Adrenal gland (tissue), 12 donors: ENCODE results near the gene VEZT. TPM values are rescaled to one million over a fixed set of nuclear protein-coding genes. Genes with fewer than 3 reads are reported as not detected.

ENCODE experiments used
- DNase-seq, 7 donors: peaks; one replicate each; pipeline ENCODE4 v3.0.0-alpha.2; 2019 to 2020
- H3K27ac ChIP-seq, 5 donors: fragments of 200-600 bp; sonication (generic) in 4 of 5; 1 replicate in 3 of 5; 2 replicates in 2 of 5; pipeline versions ENCODE4 v1.5.1 to v1.8.0; 2016 to 2020; ENCODE audit warnings: mild to moderate bottlenecking in 1 of 5
- H3K27me3 ChIP-seq: fragments of 200-600 bp; 2 replicates; pipeline ENCODE4 v1.8.0; 2021
- H3K36me3 ChIP-seq, 2 donors: fragments of 200-600 bp; replicated peaks in 1 of 2; 1 replicate in 1 of 2; 2 replicates in 1 of 2; pipeline versions ENCODE4 v1.5.1 to v1.8.0; 2018 to 2022
- H3K4me1 ChIP-seq, 2 donors: fragments of 200-600 bp; replicated peaks in 1 of 2; 1 replicate in 1 of 2; 2 replicates in 1 of 2; pipeline versions ENCODE4 v1.5.1 to v1.8.0; 2018 to 2021
- H3K4me3 ChIP-seq, 4 donors: fragments of 200-600 bp; sonication (generic) in 3 of 4; one replicate each; pipeline ENCODE4 v1.5.1; 2016 to 2018
- H3K9me3 ChIP-seq, 3 donors: fragments of 200-600 bp; sonication (generic) in 1 of 3; replicated peaks in 1 of 3; 1 replicate in 2 of 3; 2 replicates in 1 of 3; pipeline versions ENCODE4 v1.5.1 to v1.8.0; 2016 to 2021
- POLR2A ChIP-seq, 2 donors: fragments of 450-650 bp; IDR thresholded peaks; one replicate each; pipeline ENCODE4 v1.6.1; 2017; ENCODE audit warnings: antibody characterized with exemption in 2 of 2, mild to moderate bottlenecking in 2 of 2, moderate library complexity in 1 of 2
- WGBS, 4 donors: extraction: QIAGEN DNeasy Blood & Tissue Kit in 2 of 4; methylation state at CpG; one replicate each; pipeline versions ENCODE4 v1.1.5 to v1.1.7; 2013 to 2017; 5-methylcytosine and 5-hydroxymethylcytosine counted together
- intact Hi-C, 2 donors: fragments of 100-400 bp; cut with DNase I; formaldehyde crosslinking; loops; one replicate each; pipeline versions ENCODE4 v1.14.1 to v1.15.0; 2022 to 2023
- polyA plus RNA-seq, 3 donors: library from polyadenylated mRNA; stranded (reverse); fragments of 200-250 nt in 2 of 3; fragments of 350-450 nt in 1 of 3; fragmentation: Illumina TruSeq in 1 of 3; extraction: RNeasy Lipid Tissue Mini Kit (QIAGEN cat#74804) in 1 of 3; gene quantifications; one replicate each; pipeline ENCODE4 v1.2.3, GENCODE V29; 2013 to 2014
- total RNA-seq, 9 donors: library from RNA; depleted of rRNA in 4 of 9; stranded (reverse); fragments of >200 nt in 4 of 9; fragments of 120-200 nt in 1 of 9; fragmentation: NEBNext Ultra II Directional in 1 of 9; extraction: Animal tissue kit (Norgen Biotek cat#: 25700) in 1 of 9; gene quantifications; one replicate each; pipeline versions ENCODE4 v1.1.0 to v1.2.4, GENCODE V29; 2013 to 2023
- TF ChIP-seq, protein P1 (sequence below), 6 experiments: fragments of 450-650 bp in 4 of 6; fragments of 200-600 bp in 2 of 6; sonication (generic) in 1 of 6; IDR thresholded peaks; 1 replicate in 5 of 6; 2 replicates in 1 of 6; pipeline versions ENCODE4 v1.5.1 to v1.8.0; 2016 to 2021; ENCODE audit warnings: antibody characterized with exemption in 6 of 6, mild to moderate bottlenecking in 2 of 6, moderate library complexity in 1 of 6
- donor health status: healthy with polysubstance abuse.
- donor health status: Bipolar disorder and iron deficiency.
- donor health status: DM: yes; HTN: yes; CAD: no.
- donor health status: DM: no; HTN: no; CAD: no.
- donor health status: DM: no; HTN: no; CAD: no.
- donor health status: DM: yes; HTN: yes; CAD: no.

The VEZT gene
- total and polyA plus RNA-seq, 12 donors, result 34.8 to 189 (median 88.3) TPM

DNA sequence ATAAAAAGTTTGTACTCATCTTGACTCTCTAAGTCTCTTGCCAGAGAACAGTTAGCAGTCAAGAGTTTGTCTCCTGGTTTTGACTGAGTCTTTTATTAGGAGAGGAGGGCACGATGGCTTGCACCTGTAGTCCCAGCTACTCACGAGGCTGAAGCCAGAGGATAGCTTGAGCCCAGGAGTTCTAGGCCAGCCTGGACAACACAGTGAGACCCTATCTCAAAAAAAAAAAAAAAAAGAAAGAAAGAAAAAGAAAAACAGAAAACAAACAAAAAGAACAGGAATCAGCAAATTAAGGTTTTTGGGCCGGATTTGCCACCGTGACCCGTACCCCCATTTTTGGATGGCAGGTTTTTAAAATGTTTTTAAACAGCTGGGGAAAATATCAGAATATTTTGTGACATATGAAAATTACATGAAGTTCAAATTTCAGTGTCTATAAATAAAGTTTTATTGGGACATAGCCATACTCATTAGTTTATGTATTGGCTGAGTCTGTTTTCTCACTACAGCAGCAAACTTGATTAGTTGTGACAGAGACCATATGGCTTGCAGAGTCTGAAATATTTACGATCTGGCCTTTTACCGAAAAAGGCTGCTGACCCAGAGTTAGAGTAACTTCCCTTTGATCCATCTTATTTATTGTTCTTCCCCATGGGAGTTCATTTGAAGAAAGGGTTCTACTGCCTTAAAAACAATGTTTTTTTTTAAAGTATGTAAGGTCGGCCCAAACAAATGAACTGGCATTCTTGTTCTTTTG is 31.2 kb downstream of the VEZT start:
- Histone ChIP-seq H3K36me3 (peaks cover 0 to 20% of the 10 kb centered on the region in 2 donors), H3K9me3 (no peaks in the 10 kb centered on the region), H3K4me1 (peaks cover 0 to 37% of the 10 kb centered on the region in 2 donors), H3K27ac (no peak overlapping the region), H3K4me3 (no peak overlapping the region), H3K27me3 (no peaks in the 10 kb centered on the region)
- no peak for DNase-seq
- TF ChIP-seq POLR2A (IDR thresholded peaks at IDR 0.05), result no peak
- TF ChIP-seq, protein P1, sequence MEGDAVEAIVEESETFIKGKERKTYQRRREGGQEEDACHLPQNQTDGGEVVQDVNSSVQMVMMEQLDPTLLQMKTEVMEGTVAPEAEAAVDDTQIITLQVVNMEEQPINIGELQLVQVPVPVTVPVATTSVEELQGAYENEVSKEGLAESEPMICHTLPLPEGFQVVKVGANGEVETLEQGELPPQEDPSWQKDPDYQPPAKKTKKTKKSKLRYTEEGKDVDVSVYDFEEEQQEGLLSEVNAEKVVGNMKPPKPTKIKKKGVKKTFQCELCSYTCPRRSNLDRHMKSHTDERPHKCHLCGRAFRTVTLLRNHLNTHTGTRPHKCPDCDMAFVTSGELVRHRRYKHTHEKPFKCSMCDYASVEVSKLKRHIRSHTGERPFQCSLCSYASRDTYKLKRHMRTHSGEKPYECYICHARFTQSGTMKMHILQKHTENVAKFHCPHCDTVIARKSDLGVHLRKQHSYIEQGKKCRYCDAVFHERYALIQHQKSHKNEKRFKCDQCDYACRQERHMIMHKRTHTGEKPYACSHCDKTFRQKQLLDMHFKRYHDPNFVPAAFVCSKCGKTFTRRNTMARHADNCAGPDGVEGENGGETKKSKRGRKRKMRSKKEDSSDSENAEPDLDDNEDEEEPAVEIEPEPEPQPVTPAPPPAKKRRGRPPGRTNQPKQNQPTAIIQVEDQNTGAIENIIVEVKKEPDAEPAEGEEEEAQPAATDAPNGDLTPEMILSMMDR (IDR thresholded peaks at IDR 0.05), result no peak
- intact Hi-C loops, result no loop called here
- WGBS, 4 donors, result 76 to 86% (median 83%) methylated on average over 8 of the region's 8 CpGs

GRCh38 chr12:95253386-95253785 is 35.8 kb downstream of the VEZT start:
- no peak for DNase-seq
- TF ChIP-seq POLR2A (IDR thresholded peaks at IDR 0.05), result no peak
- TF ChIP-seq, protein P1 (IDR thresholded peaks at IDR 0.05), result no peak
- Histone ChIP-seq H3K4me1 (peaks cover 0 to 24% of the 10 kb centered on the region in 2 donors), H3K4me3 (no peak overlapping the region), H3K36me3 (peaks cover 0 to 53% of the 10 kb centered on the region in 2 donors), H3K27me3 (no peaks in the 10 kb centered on the region), H3K9me3 (no peaks in the 10 kb centered on the region), H3K27ac (no peak overlapping the region)
- intact Hi-C loops, result no loop called here

DNA sequence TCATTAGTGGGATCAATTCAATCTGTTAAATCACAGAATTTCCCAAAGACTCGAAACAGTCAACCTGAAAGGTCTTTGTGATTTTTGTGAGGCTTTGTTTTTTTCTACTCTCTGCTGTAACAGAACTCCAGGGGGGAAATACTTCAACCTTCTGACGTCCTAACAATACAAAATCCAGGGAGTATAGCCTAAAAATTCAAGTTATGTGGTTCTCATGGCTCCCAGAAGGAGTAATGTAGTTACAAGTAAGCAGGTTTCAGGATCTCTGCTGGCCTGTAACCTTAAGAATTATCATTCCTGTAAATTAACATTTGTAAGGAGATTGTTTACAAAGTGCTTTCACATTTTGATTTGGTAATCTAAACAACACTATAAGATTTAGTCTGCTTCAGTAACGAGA is 39.9 kb downstream of the VEZT start:
- Histone ChIP-seq H3K4me1 (peaks cover 0 to 4% of the 10 kb centered on the region in 2 donors), H3K27ac (no peak overlapping the region), H3K36me3 (peaks cover 0 to 51% of the 10 kb centered on the region in 2 donors), H3K4me3 (no peak overlapping the region), H3K9me3 (no peaks in the 10 kb centered on the region), H3K27me3 (no peaks in the 10 kb centered on the region)
- WGBS, 4 donors, result 92 to 94% (median 92%) methylated on average over 3 of the region's 3 CpGs
- intact Hi-C loops, result no loop called here
- DNase-seq, result no peak
- TF ChIP-seq, protein P1 (IDR thresholded peaks at IDR 0.05), result no peak
- no peak for TF ChIP-seq POLR2A (IDR thresholded peaks at IDR 0.05)

GRCh38 chr12:95258151-95258550 is 40.5 kb downstream of the VEZT start:
- Histone ChIP-seq H3K4me1 (peaks cover 0 to 4% of the 10 kb centered on the region in 2 donors), H3K27ac (no peak overlapping the region), H3K36me3 (peaks cover 0 to 49% of the 10 kb centered on the region in 2 donors), H3K27me3 (no peaks in the 10 kb centered on the region), H3K9me3 (no peaks in the 10 kb centered on the region), H3K4me3 (no peak overlapping the region)
- no peak for TF ChIP-seq POLR2A (IDR thresholded peaks at IDR 0.05)
- TF ChIP-seq, protein P1 (IDR thresholded peaks at IDR 0.05), result no peak
- intact Hi-C loops, result no loop called here
- WGBS, 4 donors, result 93 to 99% (median 96%) methylated on average over 2 of the region's 2 CpGs
- no peak for DNase-seq
